Measurements from ENCODE around the gene WDR82. TPM values are rescaled to one million over a fixed set of nuclear protein-coding genes. Genes with fewer than 3 reads are reported as not detected.

WDR82 gene
- total and polyA plus RNA-seq, 2 experiments from 2014 or later = 24.8 to 52.1 TPM

GRCh38 chr3:52228751-52229291 is 49.6 kb downstream of the WDR82 start:
- H2AFZ ChIP-seq = no peak overlapping the region
- H3K4me2 ChIP-seq = no peak overlapping the region
- H3K9me3 ChIP-seq (ENCODE audit: low read depth) = no peaks in the 10 kb centered on the region
- H3K27me3 ChIP-seq = no peaks in the 10 kb centered on the region
- H4K20me1 ChIP-seq (ENCODE audit: insufficient read depth, poor library complexity, severe bottlenecking) = no peaks in the 10 kb centered on the region
- no peaks in the 10 kb centered on the region for H3K4me1 ChIP-seq (ENCODE audit: insufficient read depth)
- WGBS (ENCODE audit: low lambda C conversion rate, missing lambda C conversion rate) = 96% methylated on average over 21 of the region's 21 CpGs
- no peaks in the 10 kb centered on the region for H3K79me2 ChIP-seq
- DNase-seq (ENCODE audit: low spot score) = no peak
- H3K4me3 ChIP-seq = no peak overlapping the region
- TF ChIP-seq EZH2 (IDR thresholded peaks at IDR 0.05; ENCODE audit: borderline replicate concordance) (no peak), EZH2phosphoT487 (IDR thresholded peaks at IDR 0.05; ENCODE audit: low read depth, severe bottlenecking, unreplicated experiment) (no peak), CTCF (IDR thresholded peaks at IDR 0.05; ENCODE audit: poor library complexity) (no peak)
- no peaks in the 10 kb centered on the region for H3K36me3 ChIP-seq (replicated peaks; ENCODE audit: insufficient read depth, low read depth)
- H3K9me2 ChIP-seq (replicated peaks; ENCODE audit: insufficient read depth) = no peaks in the 10 kb centered on the region
- no peak overlapping the region for H3K27ac ChIP-seq

- Histone ChIP-seq H3K4me1 (ENCODE audit: insufficient read depth) (no peaks in the 10 kb centered on the region), H3K9me2 (replicated peaks; ENCODE audit: insufficient read depth) (no peaks in the 10 kb centered on the region), H3K4me3 (no peak overlapping the region), H3K9me3 (ENCODE audit: low read depth) (no peaks in the 10 kb centered on the region), H3K36me3 (replicated peaks; ENCODE audit: insufficient read depth, low read depth) (no peaks in the 10 kb centered on the region), H3K27me3 (no peaks in the 10 kb centered on the region), H3K4me2 (no peak overlapping the region), H4K20me1 (ENCODE audit: insufficient read depth, poor library complexity, severe bottlenecking) (no peaks in the 10 kb centered on the region), H2AFZ (no peak overlapping the region), H3K27ac (no peak overlapping the region), H3K79me2 (no peaks in the 10 kb centered on the region)
- WGBS (ENCODE audit: low lambda C conversion rate, missing lambda C conversion rate) = 92% methylated on average over 10 of the region's 10 CpGs
- DNase-seq (ENCODE audit: low spot score) = no peak
- TF ChIP-seq CTCF (IDR thresholded peaks at IDR 0.05; ENCODE audit: poor library complexity) = no peak
- no peak for TF ChIP-seq EZH2phosphoT487 (IDR thresholded peaks at IDR 0.05; ENCODE audit: low read depth, severe bottlenecking, unreplicated experiment)
- no peak for TF ChIP-seq EZH2 (IDR thresholded peaks at IDR 0.05; ENCODE audit: borderline replicate concordance)
These were observed 50.2 kb downstream of the WDR82 start for GRCh38 chr3:52228266-52228665.

- no peak overlapping the region for H3K27ac ChIP-seq
- no peak overlapping the region for H3K4me2 ChIP-seq
- H2AFZ ChIP-seq = no peak overlapping the region
- H3K4me3 ChIP-seq = no peak overlapping the region
- no peaks in the 10 kb centered on the region for H3K4me1 ChIP-seq (ENCODE audit: insufficient read depth)
- no peaks in the 10 kb centered on the region for H3K9me2 ChIP-seq (replicated peaks; ENCODE audit: insufficient read depth)
- no peaks in the 10 kb centered on the region for H3K79me2 ChIP-seq
- H4K20me1 ChIP-seq (ENCODE audit: insufficient read depth, poor library complexity, severe bottlenecking) = no peaks in the 10 kb centered on the region
- no peak for DNase-seq (ENCODE audit: low spot score)
- H3K27me3 ChIP-seq = no peaks in the 10 kb centered on the region
- H3K36me3 ChIP-seq (replicated peaks; ENCODE audit: insufficient read depth, low read depth) = no peaks in the 10 kb centered on the region
- 92% methylated on average over 7 of the region's 7 CpGs for WGBS (ENCODE audit: low lambda C conversion rate, missing lambda C conversion rate)
- TF ChIP-seq CTCF (IDR thresholded peaks at IDR 0.05; ENCODE audit: poor library complexity) = no peak
- no peak for TF ChIP-seq EZH2phosphoT487 (IDR thresholded peaks at IDR 0.05; ENCODE audit: low read depth, severe bottlenecking, unreplicated experiment)
- TF ChIP-seq EZH2 (IDR thresholded peaks at IDR 0.05; ENCODE audit: borderline replicate concordance) = no peak
- no peaks in the 10 kb centered on the region for H3K9me3 ChIP-seq (ENCODE audit: low read depth)
These were observed 50.7 kb downstream of the WDR82 start for GRCh38 chr3:52227766-52228165.
